GM12891 (cell line): ENCODE results near the gene MCTP2.

Source experiments
- DNase-seq: peaks from one replicate; pipeline ENCODE4 v3.0.0; 2011; ENCODE audit warnings: low spot score; ENCODE audit not compliant: insufficient read length
- FAIRE-seq: peaks from 2 replicates; lab custom pipeline; 2011; peaks lifted over from hg19 to GRCh38; lab: Jason Lieb, UNC
- PAX5 ChIP-seq: IDR thresholded peaks from 2 replicates; pipeline ENCODE4 v1.6.1; 2011; ENCODE audit warnings: low read length, moderate library complexity, mild to moderate bottlenecking; ENCODE audit not compliant: insufficient read depth, severe bottlenecking
- POLR2A ChIP-seq: IDR thresholded peaks from 2 replicates; pipeline ENCODE4 v1.6.1; 2011; ENCODE audit warnings: low read depth, low read length, control low read depth
- POLR2AphosphoS5 ChIP-seq: IDR thresholded peaks from 2 replicates; pipeline ENCODE4 v1.6.1; 2011; ENCODE audit warnings: low read depth, low read length, control low read depth
- POU2F2 ChIP-seq: IDR thresholded peaks from 2 replicates; pipeline ENCODE4 v1.6.1; 2011; ENCODE audit warnings: low read depth, mild to moderate bottlenecking, control low read depth, low read length, moderate library complexity
- SPI1 ChIP-seq: IDR thresholded peaks from 2 replicates; pipeline ENCODE4 v1.6.1; 2011; ENCODE audit warnings: low read depth, low read length, control low read depth
- TAF1 ChIP-seq: IDR thresholded peaks from 2 replicates; pipeline ENCODE4 v1.6.1; 2011; ENCODE audit warnings: low read depth, low read length, control low read depth

Gene MCTP2

DNA sequence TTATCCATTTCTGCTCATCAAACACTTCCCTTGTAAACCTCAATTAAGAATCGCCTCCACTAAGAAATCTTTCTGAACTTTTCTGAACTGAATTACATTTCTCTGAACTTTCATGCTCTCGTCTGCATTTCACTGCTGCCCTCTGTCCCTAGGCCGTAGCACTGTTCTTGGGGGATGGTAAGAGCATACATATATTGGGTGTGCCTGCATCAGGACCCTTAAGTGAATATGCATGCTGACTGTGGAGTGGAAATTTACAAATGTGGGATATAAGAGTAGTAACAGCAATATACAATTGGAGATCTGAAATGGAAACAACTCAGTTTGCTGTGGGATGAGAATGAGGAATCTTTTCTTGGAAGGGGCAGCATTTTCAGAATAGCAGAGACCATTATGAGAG lies 148.6 kb downstream of the MCTP2 start:
- FAIRE-seq (no peak), DNase-seq (no peak)
- TF ChIP-seq POU2F2, result no peak
- no peak for TF ChIP-seq TAF1
- TF ChIP-seq PAX5, result no peak
- no peak for TF ChIP-seq POLR2A
- TF ChIP-seq POLR2AphosphoS5, result no peak
- TF ChIP-seq SPI1, result no peak

DNA sequence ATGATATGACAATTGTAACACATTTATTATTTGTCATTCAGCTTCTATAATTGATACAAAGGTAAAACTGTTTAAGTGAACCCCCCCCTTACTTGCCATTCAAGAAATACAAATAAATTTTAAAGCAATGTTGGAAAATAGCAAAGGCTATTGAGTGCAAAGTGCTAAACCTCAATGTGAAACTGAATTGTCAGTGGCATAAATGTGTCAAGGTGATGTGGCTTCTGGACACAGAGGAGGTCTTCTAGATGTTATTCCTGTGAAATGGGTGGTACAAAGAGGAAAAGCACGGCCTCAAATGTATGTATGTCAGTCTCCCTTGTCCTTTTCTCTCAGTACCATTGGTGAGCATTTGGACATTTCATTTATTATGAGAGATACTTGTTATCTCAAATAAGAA lies 149.4 kb downstream of the MCTP2 start:
- TF ChIP-seq POU2F2 (no peak), PAX5 (no peak), POLR2A (no peak), POLR2AphosphoS5 (no peak), TAF1 (no peak), SPI1 (no peak)
- no peak for FAIRE-seq
- DNase-seq, result no peak

DNA sequence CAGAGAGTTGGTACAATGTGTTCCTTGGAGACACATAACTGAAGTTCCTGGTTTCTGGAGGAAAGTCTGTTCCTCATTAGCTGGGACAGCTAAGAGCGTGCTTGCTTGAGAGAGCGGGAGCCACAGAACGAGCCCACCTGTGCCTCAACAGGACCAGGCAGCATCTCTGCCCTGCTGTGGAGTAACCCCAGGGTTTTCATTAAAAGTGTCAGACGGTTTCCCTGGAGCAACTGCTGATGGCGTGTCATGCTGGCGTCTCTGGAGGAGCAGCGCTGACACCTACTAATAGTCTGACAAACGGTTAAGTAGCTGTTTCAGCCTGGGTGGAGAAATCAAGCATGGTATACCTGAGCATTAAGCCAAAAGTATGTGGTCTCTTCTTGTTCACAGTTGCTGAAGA lies 150.0 kb downstream of the MCTP2 start:
- TF ChIP-seq POLR2A, result no peak
- no peak for TF ChIP-seq PAX5
- no peak for TF ChIP-seq POLR2AphosphoS5
- TF ChIP-seq SPI1, result no peak
- no peak for TF ChIP-seq POU2F2
- no peak for TF ChIP-seq TAF1
- no peak for DNase-seq
- FAIRE-seq, result no peak

- FAIRE-seq, result no peak
- TF ChIP-seq POLR2A, result no peak
- no peak for TF ChIP-seq POU2F2
- TF ChIP-seq PAX5, result no peak
- peak; percentile 56 for TF ChIP-seq SPI1
- no peak for TF ChIP-seq TAF1
- no peak for DNase-seq
Measured at GRCh38 chr15:94383041-94383440, 151.7 kb downstream of the MCTP2 start.

GRCh38 chr15:94383706-94384105 lies 152.3 kb downstream of the MCTP2 start:
- DNase-seq (no peak), FAIRE-seq (no peak)
- TF ChIP-seq POLR2A (no peak), POLR2AphosphoS5 (no peak), PAX5 (no peak), TAF1 (no peak)

- DNase-seq, result no peak
- no peak for FAIRE-seq
- TF ChIP-seq SPI1 (no peak), POU2F2 (no peak), PAX5 (no peak), POLR2A (no peak), TAF1 (no peak), POLR2AphosphoS5 (no peak)
Measured at GRCh38 chr15:94385441-94385840, 154.1 kb downstream of the MCTP2 start.

GRCh38 chr15:94386351-94386750 lies 155.0 kb downstream of the MCTP2 start:
- FAIRE-seq, result no peak
- no peak for DNase-seq
- no peak for TF ChIP-seq POLR2AphosphoS5
- TF ChIP-seq POU2F2, result no peak
- no peak for TF ChIP-seq TAF1
- TF ChIP-seq POLR2A, result no peak
- no peak for TF ChIP-seq PAX5

GRCh38 chr15:94387442-94387841 lies 156.1 kb downstream of the MCTP2 start:
- TF ChIP-seq TAF1, result no peak
- DNase-seq (no peak), FAIRE-seq (no peak)

GRCh38 chr15:94387849-94388441 lies 156.6 kb downstream of the MCTP2 start:
- FAIRE-seq, result no peak
- DNase-seq, result no peak
- TF ChIP-seq PAX5 (no peak), TAF1 (no peak), POLR2AphosphoS5 (no peak), POU2F2 (no peak), SPI1 (no peak), POLR2A (no peak)

DNA sequence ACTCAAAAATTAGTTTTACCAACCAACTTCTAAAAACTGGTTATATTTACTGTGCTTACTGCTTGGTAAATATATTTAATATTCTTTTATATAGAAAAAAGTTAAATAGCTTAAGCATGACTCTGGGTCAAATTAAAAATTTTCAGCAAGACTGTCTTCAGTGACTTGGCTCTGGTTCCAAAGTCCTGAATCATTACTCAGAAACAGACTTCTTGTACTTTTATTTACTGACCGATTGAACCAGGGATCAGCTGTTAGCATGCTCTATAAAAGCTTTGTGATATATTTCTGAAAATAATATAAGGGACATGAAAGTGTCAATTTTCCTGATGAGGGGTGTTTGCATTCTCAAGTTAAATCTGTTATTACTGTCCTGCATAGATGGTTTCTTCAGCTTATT lies 164.3 kb downstream of the MCTP2 start:
- DNase-seq (no peak), FAIRE-seq (no peak)
- TF ChIP-seq POLR2A, result no peak
- TF ChIP-seq SPI1, result no peak
- no peak for TF ChIP-seq PAX5
- no peak for TF ChIP-seq POU2F2
- TF ChIP-seq POLR2AphosphoS5, result no peak
- no peak for TF ChIP-seq TAF1
